Right lobe of liver (tissue), 6 donors: ENCODE measurements around the gene ZDHHC12. TPM values are rescaled to one million over a fixed set of nuclear protein-coding genes. Genes with fewer than 3 reads are reported as not detected.

Experiments
- ATAC-seq, 4 donors: fragments of 200-7000 bp; cut with Tn5 transposase; one replicate each; pipeline ENCODE4 v1.9.1; 2020; ENCODE audit warnings: mild to moderate bottlenecking in 4 of 4, moderate library complexity in 4 of 4
- DNase-seq, 3 donors: peaks; one replicate each; pipeline ENCODE4 v3.0.0-alpha.2; 2020
- H3K27ac ChIP-seq, 3 donors: fragments of 200-600 bp; one replicate each; pipeline ENCODE4 v1.8.0; 2022
- H3K27me3 ChIP-seq, 2 donors: fragments of 200-600 bp; one replicate each; pipeline ENCODE4 v1.8.0; 2022
- H3K36me3 ChIP-seq, 4 donors: fragments of 200-600 bp; sonication (generic) in 1 of 4; one replicate each; pipeline versions ENCODE4 v1.5.1 to v1.8.0; 2017 to 2022; ENCODE audit warnings: control low read depth in 1 of 4
- H3K4me1 ChIP-seq, 4 donors: fragments of 200-600 bp; sonication (generic) in 1 of 4; one replicate each; pipeline versions ENCODE4 v1.5.1 to v1.8.0; 2017 to 2022; ENCODE audit warnings: control low read depth in 1 of 4
- H3K4me3 ChIP-seq, 3 donors: fragments of 200-600 bp; one replicate each; pipeline ENCODE4 v1.8.0; 2022
- H3K9me3 ChIP-seq, 4 donors: fragments of 200-600 bp; sonication (generic) in 1 of 4; one replicate each; pipeline versions ENCODE4 v1.5.1 to v1.8.0; 2017 to 2022; ENCODE audit warnings: control low read depth in 1 of 4
- POLR2A ChIP-seq: fragments of 450-650 bp; IDR thresholded peaks from one replicate; pipeline ENCODE4 v1.6.1; 2017; ENCODE audit warnings: antibody characterized with exemption, mild to moderate bottlenecking
- WGBS: methylation state at CpG from one replicate; pipeline ENCODE4 v1.1.6; 2018; ENCODE audit warnings: low coverage, low lambda C conversion rate; ENCODE audit not compliant: insufficient coverage; ENCODE audit errors: missing lambda C conversion rate; 5-methylcytosine and 5-hydroxymethylcytosine counted together
- intact Hi-C, 2 donors: fragments of 100-400 bp; cut with DNase I; formaldehyde crosslinking; loops; one replicate each; pipeline versions ENCODE4 v1.11.2 to v1.14.1; 2022
- long read RNA-seq: library from polyadenylated mRNA; unstranded; transcript quantifications from one replicate; pipeline ENCODE4 v2.0.0, GENCODE V29; 2019
- total RNA-seq, 6 experiments: library from RNA; depleted of rRNA in 2 of 6; stranded (reverse); fragments of >200 nt in 2 of 6; fragmentation: NEBNext Ultra II Directional in 3 of 6; extraction: Animal tissue kit (Norgen Biotek cat#: 25700) in 3 of 6; gene quantifications; one replicate each; pipeline versions ENCODE4 v1.1.0 to v1.2.4, GENCODE V29; 2016 to 2023
- TF ChIP-seq, protein P1 (sequence below), 4 donors: fragments of 200-600 bp in 3 of 4; fragments of 450-650 bp in 1 of 4; IDR thresholded peaks; one replicate each; pipeline versions ENCODE4 v1.5.1 to v1.8.0; 2016 to 2022; ENCODE audit warnings: antibody characterized with exemption in 4 of 4, mild to moderate bottlenecking in 2 of 4
- donor health status: DM: no; HTN: yes; CAD: no.
- donor health status: DM: no; HTN: no; CAD: no.
- donor health status: DM: no; HTN: no; CAD: no.
- donor health status: DM: no; HTN: yes; CAD: no.
- donor health status: DM: no; HTN: yes; CAD: no.

ZDHHC12 gene
- 10 to 100 TPM; 14.1 to 46.1 (median 22.7) TPM for total RNA-seq
- long read RNA-seq, transcript ZDHHC12-201 (5 exons, 1,129 nt) = major isoform, 15 of 16 reads
- long read RNA-seq, partial matches to known transcripts = 0 of 16 reads
- long read RNA-seq, other reads (novel, unspliced or antisense) = 1 of 16 reads

DNA sequence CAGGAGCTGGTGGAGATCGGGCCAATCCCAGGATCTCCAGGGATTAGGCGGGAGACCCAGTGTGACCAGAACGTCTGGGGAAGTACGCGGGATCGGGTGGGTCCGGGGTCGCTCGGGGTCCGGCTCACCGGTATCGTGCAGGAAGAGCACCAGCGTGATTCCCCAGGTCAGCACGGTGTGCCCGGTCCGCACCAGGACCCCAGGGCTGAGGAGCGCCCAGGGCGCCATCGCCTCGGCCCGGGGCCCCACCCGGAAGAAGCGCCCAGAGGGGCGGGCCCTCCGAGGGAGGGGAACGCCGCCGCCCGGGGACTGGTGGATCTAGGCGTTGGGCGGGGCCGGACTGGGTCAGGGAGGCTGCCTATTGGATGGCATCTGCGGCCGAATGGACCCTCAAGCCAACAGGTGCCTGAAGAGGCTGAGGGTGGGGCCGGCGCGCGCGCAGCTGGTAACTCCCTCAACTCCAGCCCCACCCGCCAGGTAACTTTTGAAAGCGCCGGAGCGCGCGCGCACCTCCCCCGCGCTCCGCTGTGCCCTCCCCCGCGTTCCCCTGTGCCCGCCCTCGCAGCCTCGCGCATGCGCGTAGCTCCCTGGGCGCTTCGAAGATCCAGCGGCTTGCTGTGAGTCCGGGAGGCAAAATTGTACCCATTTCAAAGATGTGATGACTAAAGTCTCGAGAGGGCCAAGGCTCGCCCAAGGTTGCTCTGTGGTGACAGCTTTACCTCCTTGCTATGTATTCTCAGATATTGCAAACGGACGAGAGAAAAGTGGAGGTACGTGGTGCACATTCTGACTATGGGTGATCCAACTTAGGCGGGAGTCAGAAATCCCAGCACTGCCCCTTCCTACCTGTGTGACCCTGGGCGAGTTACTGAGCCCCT, at the start of gene ZDHHC12:
Gene ZDHHC12, minus strand, starts transcription at position 262 of the 878 bp plus-strand sequence. Its CDS starts 34 bp downstream, at position 228.
- Histone ChIP-seq H3K27me3 (no peaks in the 10 kb centered on the region), H3K36me3 (no peaks in the 10 kb centered on the region), H3K9me3 (no peaks in the 10 kb centered on the region), H3K4me1 (peaks cover 0 to 6% (median 3%) of the 10 kb centered on the region in 4 donors), H3K27ac (peak within 1 kb of the TSS; percentile 16 to 50 (median 45)), H3K4me3 (peak within 1 kb of the TSS; percentile 60 to 84 (median 65))
- intact Hi-C loops = no loop called here
- DNase-seq = peak; percentile 99
- TF ChIP-seq POLR2A = peak; percentile 78
- TF ChIP-seq, protein P1, sequence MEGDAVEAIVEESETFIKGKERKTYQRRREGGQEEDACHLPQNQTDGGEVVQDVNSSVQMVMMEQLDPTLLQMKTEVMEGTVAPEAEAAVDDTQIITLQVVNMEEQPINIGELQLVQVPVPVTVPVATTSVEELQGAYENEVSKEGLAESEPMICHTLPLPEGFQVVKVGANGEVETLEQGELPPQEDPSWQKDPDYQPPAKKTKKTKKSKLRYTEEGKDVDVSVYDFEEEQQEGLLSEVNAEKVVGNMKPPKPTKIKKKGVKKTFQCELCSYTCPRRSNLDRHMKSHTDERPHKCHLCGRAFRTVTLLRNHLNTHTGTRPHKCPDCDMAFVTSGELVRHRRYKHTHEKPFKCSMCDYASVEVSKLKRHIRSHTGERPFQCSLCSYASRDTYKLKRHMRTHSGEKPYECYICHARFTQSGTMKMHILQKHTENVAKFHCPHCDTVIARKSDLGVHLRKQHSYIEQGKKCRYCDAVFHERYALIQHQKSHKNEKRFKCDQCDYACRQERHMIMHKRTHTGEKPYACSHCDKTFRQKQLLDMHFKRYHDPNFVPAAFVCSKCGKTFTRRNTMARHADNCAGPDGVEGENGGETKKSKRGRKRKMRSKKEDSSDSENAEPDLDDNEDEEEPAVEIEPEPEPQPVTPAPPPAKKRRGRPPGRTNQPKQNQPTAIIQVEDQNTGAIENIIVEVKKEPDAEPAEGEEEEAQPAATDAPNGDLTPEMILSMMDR (IDR thresholded peaks at IDR 0.05) = no peak
- 0% methylated on average over 6 of the region's 68 CpGs for WGBS
- ATAC-seq = peak; percentile 94 to 97 (median 96)

DNA sequence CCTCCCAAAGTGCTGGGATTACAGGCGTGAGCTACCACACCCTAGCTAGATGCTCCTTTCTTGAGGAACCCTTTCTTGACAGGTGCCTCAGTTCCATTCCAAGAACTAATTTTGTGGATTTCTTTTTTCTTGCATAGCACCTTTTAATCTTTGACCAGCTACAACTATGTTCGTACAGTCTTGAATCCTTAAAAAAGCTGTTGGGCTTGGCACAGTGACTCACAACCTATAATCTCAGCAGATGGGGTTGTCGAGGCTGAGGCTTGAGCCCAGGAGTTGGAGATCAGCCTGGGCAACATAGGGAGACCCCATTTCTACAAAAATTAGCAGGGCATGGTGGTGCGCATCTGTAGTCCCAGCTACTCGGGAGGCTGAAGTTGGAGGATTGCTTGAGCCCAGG, 49.1 kb upstream of the ZDHHC12 start:
- ATAC-seq (no peak), DNase-seq (no peak)
- Histone ChIP-seq H3K4me1 (peaks cover 0 to 9% (median 4%) of the 10 kb centered on the region in 4 donors), H3K4me3 (no peak overlapping the region), H3K36me3 (no peaks in the 10 kb centered on the region), H3K9me3 (no peaks in the 10 kb centered on the region), H3K27ac (no peak overlapping the region), H3K27me3 (no peaks in the 10 kb centered on the region)
- intact Hi-C loops = no loop called here
- WGBS = 94% methylated on average over 4 of the region's 5 CpGs
- TF ChIP-seq POLR2A = no peak
- TF ChIP-seq, protein P1 (IDR thresholded peaks at IDR 0.05) = no peak

GRCh38 chr9:128771745-128772519, 48.0 kb upstream of the ZDHHC12 start, which contains the start of gene ZER1:
TSS of gene ZER1 (minus strand) at chr9:128771927. CDS start at chr9:128755565, 16,362 bp downstream.
- Histone ChIP-seq H3K9me3 (no peaks in the 10 kb centered on the region), H3K4me1 (peaks cover 0 to 9% (median 4%) of the 10 kb centered on the region in 4 donors), H3K27me3 (no peaks in the 10 kb centered on the region), H3K4me3 (peak within 1 kb of the TSS; percentile 85 to 93 (median 91)), H3K27ac (peak within 1 kb of the TSS; percentile 88 to 92 (median 92)), H3K36me3 (no peaks in the 10 kb centered on the region)
- TF ChIP-seq, protein P1 (IDR thresholded peaks at IDR 0.05) = no peak
- TF ChIP-seq POLR2A = peak; percentile 80
- peak; percentile 96 to 99 (median 98) for ATAC-seq
- intact Hi-C loops = no loop called here
- peak; percentile 96 for DNase-seq
- WGBS = 5% methylated on average over 15 of the region's 72 CpGs

GRCh38 chr9:128771094-128771721, 47.3 kb upstream of the ZDHHC12 start:
- Histone ChIP-seq H3K9me3 (no peaks in the 10 kb centered on the region), H3K27me3 (no peaks in the 10 kb centered on the region), H3K4me3 (peak overlapping the region; percentile 85 to 93 (median 91)), H3K36me3 (no peaks in the 10 kb centered on the region), H3K4me1 (peaks cover 0 to 14% (median 6%) of the 10 kb centered on the region in 4 donors), H3K27ac (peak overlapping the region; percentile 88 to 92 (median 92))
- TF ChIP-seq POLR2A = no peak
- TF ChIP-seq, protein P1 (IDR thresholded peaks at IDR 0.05) = no peak
- WGBS = 0% methylated on average over 20 of the region's 28 CpGs
- intact Hi-C loops = no loop called here
- ATAC-seq (peak; percentile 44 to 62 (median 50)), DNase-seq (no peak)
